Fibroblast of lung (primary cell): Measurements from ENCODE around the gene MMD. TPM values are rescaled to one million over a fixed set of nuclear protein-coding genes. Genes with fewer than 3 reads are reported as not detected.

Experiments used
- DNase-seq, 2 donors: peaks; one replicate each; pipeline versions ENCODE4 v3.0.0 to v3.0.0-alpha.2; 2010; ENCODE audit warnings: low read depth in 2 of 2
- H2AFZ ChIP-seq: 2 replicates; pipeline ENCODE4 v1.5.1; 2012; ENCODE audit warnings: low read length, control low read depth, inconsistent platforms
- H3K27ac ChIP-seq: 2 replicates; pipeline ENCODE4 v1.5.1; 2011; ENCODE audit warnings: low read length, control low read depth; ENCODE audit not compliant: insufficient read depth
- H3K27me3 ChIP-seq: 2 replicates; pipeline ENCODE4 v1.5.1; 2011; ENCODE audit warnings: mild to moderate bottlenecking, low read length; ENCODE audit not compliant: control insufficient read depth, insufficient read depth
- H3K36me3 ChIP-seq: 2 replicates; pipeline ENCODE4 v1.5.1; 2011; ENCODE audit warnings: low read length; ENCODE audit not compliant: control insufficient read depth, insufficient read depth
- H3K4me1 ChIP-seq: 2 replicates; pipeline ENCODE4 v1.5.1; 2011; ENCODE audit warnings: low read length; ENCODE audit not compliant: control insufficient read depth, insufficient read depth; ENCODE audit errors: extremely low read depth
- H3K4me2 ChIP-seq: 2 replicates; pipeline ENCODE4 v1.5.1; 2011; ENCODE audit warnings: low read length, control low read depth; ENCODE audit not compliant: insufficient read depth; ENCODE audit errors: extremely low read depth
- H3K4me3 ChIP-seq, 4 experiments: fragments of 200-600 bp in 1 of 4; sonication (generic) in 1 of 4; replicated peaks in 1 of 4; 2 replicates each; pipeline ENCODE4 v1.5.1; 2011 to 2016; ENCODE audit warnings: low read length in 4 of 4, low read depth in 3 of 4, mild to moderate bottlenecking in 3 of 4, control low read depth in 2 of 4, inconsistent platforms in 1 of 4, mixed read lengths in 1 of 4; ENCODE audit not compliant: insufficient read depth in 1 of 4; ENCODE audit errors: control extremely low read depth in 1 of 4
- H3K79me2 ChIP-seq: 2 replicates; pipeline ENCODE4 v1.5.1; 2012; ENCODE audit warnings: mild to moderate bottlenecking, low read length, inconsistent platforms; ENCODE audit not compliant: control insufficient read depth, insufficient read depth
- H3K9ac ChIP-seq: 2 replicates; pipeline ENCODE4 v1.5.1; 2011; ENCODE audit warnings: mild to moderate bottlenecking, low read length, control low read depth; ENCODE audit not compliant: insufficient read depth
- H3K9me3 ChIP-seq: 2 replicates; pipeline ENCODE4 v1.5.1; 2012; ENCODE audit warnings: low read depth, low read length; ENCODE audit not compliant: control insufficient read depth, insufficient read depth
- H4K20me1 ChIP-seq: 2 replicates; pipeline ENCODE4 v1.5.1; 2011; ENCODE audit warnings: low read length; ENCODE audit not compliant: control insufficient read depth, insufficient read depth; ENCODE audit errors: extremely low read depth
- CTCF ChIP-seq, 2 donors: IDR thresholded peaks in 1 of 2; conservative IDR thresholded peaks in 1 of 2; 1 replicate in 1 of 2; 2 replicates in 1 of 2; pipeline ENCODE4 v1.5.1; 2011 to 2012; ENCODE audit warnings: low read length in 2 of 2, control low read depth in 1 of 2, inconsistent platforms in 1 of 2, low read depth in 1 of 2, mild to moderate bottlenecking in 1 of 2
- EZH2 ChIP-seq: IDR thresholded peaks from 2 replicates; pipeline ENCODE4 v1.5.1; 2012; ENCODE audit warnings: low read length, control low read depth, mild to moderate bottlenecking; ENCODE audit errors: missing control alignments
- polyA plus RNA-seq, 2 donors: library from polyadenylated mRNA; depleted of rRNA in 1 of 2; stranded (reverse) in 1 of 2; unstranded in 1 of 2; fragments of >200 nt; gene quantifications; 2 replicates each; pipeline ENCODE4 v1.2.1, GENCODE V29; 2011 to 2012; ENCODE audit warnings: missing spikeins in 1 of 2
- total RNA-seq: library from RNA; depleted of rRNA; stranded (reverse); fragments of >200 nt; gene quantifications from 2 replicates; pipeline ENCODE4 v1.2.1, GENCODE V29; 2014

The MMD gene
- total and polyA plus RNA-seq, 2 donors (not counting 1 experiment from before 2014, with no cell fraction given): 16.0 to 36.3 TPM

DNA sequence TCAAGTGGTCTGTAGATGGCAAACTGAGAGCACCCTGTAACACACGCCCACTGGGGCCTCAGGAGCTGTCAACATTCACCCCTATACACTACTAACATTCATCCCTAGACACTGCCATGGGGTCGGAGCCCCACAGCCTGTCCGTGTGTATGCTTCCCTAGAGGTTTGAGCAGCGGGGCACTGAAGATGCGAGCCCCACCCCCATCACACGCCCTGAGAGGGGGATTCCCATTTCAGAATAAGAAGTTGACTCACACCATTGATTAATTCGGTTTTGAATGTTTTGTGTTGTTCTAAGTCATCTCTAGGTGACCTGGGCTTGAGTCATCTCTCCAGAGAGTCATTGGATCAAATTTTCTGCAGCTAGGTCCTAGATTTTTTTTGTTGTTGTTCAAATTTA is 37.3 kb upstream of the MMD start:
- TF ChIP-seq EZH2 (no peak), CTCF (conservative IDR thresholded peaks at IDR 0.05 in 1 of 2, IDR thresholded peaks at IDR 0.05 in 1 of 2; ENCODE audit: low read depth in 1 of 2, low read length in 2 of 2) (no peak)
- Histone ChIP-seq H3K36me3 (no peaks in the 10 kb centered on the region), H3K4me2 (no peak overlapping the region), H3K9me3 (no peaks in the 10 kb centered on the region), H3K79me2 (no peaks in the 10 kb centered on the region), H3K27me3 (no peaks in the 10 kb centered on the region), H3K27ac (no peak overlapping the region), H3K4me3 (no peak overlapping the region), H3K4me1 (peaks cover 6% of the 10 kb centered on the region), H4K20me1 (no peaks in the 10 kb centered on the region), H3K9ac (no peak overlapping the region), H2AFZ (no peak overlapping the region)
- DNase-seq: peak; percentile 73 to 79

DNA sequence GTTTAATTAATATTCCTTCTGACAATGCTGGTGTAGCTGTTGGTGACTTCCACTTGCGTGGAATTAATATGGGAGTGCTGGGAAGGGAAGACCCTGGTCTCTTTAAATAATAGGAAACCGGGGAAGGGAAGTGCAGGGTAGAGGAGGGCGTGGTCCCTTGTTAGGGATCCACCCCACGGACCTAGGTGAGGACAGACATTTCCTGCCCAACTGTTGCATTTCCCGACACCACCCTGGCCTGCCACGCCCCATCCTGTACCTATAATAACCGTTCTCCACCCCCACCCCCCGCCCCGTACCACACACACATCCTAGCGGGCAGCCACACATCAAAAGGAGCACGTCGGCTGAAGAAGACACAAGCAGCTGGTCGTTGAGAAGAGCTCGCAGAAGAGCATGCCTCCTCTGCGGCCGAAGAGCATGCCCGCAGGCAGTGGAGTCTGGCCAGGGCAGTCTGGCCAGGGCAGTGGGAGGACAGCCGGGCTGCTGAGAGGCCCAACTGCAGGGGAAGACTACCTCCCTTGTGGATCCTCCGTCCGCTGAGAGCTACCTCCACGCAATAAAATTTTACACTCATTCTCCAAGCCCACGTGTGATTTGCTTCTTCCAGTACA is 36.8 kb upstream of the MMD start:
- Histone ChIP-seq H3K4me2 (no peak overlapping the region), H3K27me3 (no peaks in the 10 kb centered on the region), H3K36me3 (no peaks in the 10 kb centered on the region), H2AFZ (no peak overlapping the region), H3K4me3 (no peak overlapping the region), H3K4me1 (peaks cover 8% of the 10 kb centered on the region), H3K27ac (no peak overlapping the region), H3K79me2 (no peaks in the 10 kb centered on the region), H4K20me1 (no peaks in the 10 kb centered on the region), H3K9me3 (no peaks in the 10 kb centered on the region), H3K9ac (no peak overlapping the region)
- DNase-seq: no peak
- TF ChIP-seq EZH2 (no peak), CTCF (conservative IDR thresholded peaks at IDR 0.05 in 1 of 2, IDR thresholded peaks at IDR 0.05 in 1 of 2; ENCODE audit: low read depth in 1 of 2, low read length in 2 of 2) (no peak)

- TF ChIP-seq EZH2 (no peak), CTCF (conservative IDR thresholded peaks at IDR 0.05 in 1 of 2, IDR thresholded peaks at IDR 0.05 in 1 of 2; ENCODE audit: low read depth in 1 of 2, low read length in 2 of 2) (no peak)
- Histone ChIP-seq H3K79me2 (no peaks in the 10 kb centered on the region), H3K4me2 (no peak overlapping the region), H3K9ac (no peak overlapping the region), H3K27ac (no peak overlapping the region), H4K20me1 (no peaks in the 10 kb centered on the region), H3K4me3 (no peak overlapping the region), H3K27me3 (no peaks in the 10 kb centered on the region), H2AFZ (no peak overlapping the region), H3K9me3 (no peaks in the 10 kb centered on the region), H3K4me1 (peaks cover 13% of the 10 kb centered on the region), H3K36me3 (no peaks in the 10 kb centered on the region)
- DNase-seq: peak in 1 of 2 donors; percentile 50
These were observed 34.9 kb upstream of the MMD start for GRCh38 chr17:55456307-55457240.
